HG03457 (cell line): ENCODE measurements around the gene PCBP4.

ENCODE experiments used
- ATAC-seq: cut with Tn5 transposase; IDR thresholded peaks from one replicate; pipeline ENCODE4 v1.9.1; 2021; ENCODE audit warnings: moderate number of reproducible peaks; ENCODE audit not compliant: unreplicated experiment

PCBP4 gene

DNA sequence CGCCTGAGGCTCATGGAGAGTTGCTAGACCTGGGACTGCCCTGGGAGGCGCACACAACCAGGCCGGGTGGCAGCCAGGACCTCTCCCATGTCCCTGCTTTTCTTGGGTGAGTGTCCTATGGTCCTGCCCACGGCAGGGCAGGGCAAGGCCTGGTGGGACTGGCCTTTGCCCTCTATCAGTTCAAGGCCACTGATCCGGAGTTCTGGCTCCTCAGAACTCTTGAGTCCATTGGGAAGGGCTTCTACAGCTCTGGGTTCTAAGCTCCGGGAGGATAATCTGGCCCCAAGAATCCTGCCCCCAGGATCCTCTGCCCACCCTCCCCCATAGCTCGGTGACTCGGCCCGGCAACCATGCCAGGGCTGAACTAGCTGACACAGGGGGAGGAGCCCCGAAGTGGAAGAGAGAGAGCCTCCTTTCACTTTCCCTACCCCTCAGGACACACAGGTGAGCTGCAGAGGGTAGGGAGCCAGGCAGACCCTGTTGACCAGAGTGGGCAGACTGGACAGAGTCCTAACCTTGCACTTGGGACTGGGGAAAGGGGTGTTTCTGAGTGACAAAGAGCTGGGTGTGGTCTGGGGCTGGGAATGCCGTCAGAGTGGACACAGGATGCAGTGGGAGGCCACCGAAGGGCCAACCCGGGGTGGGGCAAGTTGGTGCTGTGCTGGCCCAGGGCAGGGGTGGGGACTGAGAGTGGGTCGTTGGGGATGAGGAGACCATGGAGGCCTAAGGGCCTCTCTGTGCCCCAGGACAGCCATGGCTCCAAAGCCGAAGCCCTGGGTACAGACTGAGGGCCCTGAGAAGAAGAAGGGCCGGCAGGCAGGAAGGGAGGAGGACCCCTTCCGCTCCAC lies 24.4 kb downstream of the PCBP4 start:
- no peak for ATAC-seq

DNA sequence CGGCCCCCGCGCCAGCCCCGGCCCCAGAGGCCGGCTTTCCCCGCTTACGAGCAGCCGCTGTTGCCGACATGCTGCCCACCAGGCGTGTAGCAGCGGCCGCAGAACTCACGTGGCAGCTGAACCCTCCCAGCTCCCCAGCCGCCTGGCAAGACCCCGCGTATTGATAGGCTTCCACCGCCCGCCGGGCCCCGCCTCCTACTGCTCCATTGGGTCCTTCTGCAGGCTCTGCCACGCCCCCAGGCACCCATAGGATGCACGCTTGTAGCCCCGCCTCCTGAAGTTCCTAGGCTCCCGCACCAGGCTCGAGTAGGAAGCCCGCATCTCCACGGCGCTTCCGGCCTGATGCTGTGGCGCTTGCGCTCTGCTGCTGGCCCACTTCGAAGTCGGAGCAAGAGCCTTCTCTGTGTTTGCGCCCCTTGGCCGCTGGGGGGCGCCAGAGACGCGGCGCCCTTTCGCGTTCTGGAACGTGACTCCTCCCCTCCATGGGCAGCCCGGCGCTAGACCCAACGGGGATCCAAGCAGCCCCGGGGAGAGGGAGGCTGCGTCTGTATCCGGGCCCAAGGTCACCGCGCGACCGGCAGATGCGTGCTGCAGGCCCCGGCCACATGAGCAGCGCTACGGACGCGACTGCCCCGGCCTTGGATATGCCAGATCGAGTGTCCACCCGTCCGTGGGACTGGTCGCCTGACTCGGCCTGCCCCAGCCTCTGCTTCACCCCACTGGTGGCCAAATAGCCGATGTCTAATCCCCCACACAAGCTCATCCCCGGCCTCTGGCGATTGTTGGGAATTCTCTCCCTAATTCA lies 25.3 kb downstream of the PCBP4 start, which contains the start of the genes PARP3 and RRP9:
TSS of gene PARP3 (plus strand) at position 566 of the 805 bp plus-strand sequence. CDS start 993 bp downstream, outside the sequence.
TSS of gene RRP9 (minus strand) at position 107 of the 805 bp plus-strand sequence. CDS start at position 70, 37 bp downstream.
- ATAC-seq, result peak; percentile 81

DNA sequence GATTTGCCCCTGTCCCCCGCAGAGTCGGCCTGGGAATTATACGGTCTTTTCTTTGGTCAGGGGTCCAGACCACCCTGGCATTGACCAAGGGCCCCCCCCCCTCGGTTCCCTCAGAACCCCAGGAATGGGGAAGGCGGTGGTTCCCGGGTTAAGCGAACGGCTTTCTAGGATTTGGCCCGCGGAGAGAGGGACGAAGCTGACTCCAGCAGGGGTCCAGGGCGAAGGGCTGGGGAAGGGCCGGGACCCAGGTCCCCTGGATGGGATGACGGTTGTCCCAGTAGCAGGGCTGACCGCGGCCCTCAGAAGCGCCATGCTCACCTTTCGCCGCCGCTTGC lies 25.8 kb downstream of the PCBP4 start:
- no peak for ATAC-seq

DNA sequence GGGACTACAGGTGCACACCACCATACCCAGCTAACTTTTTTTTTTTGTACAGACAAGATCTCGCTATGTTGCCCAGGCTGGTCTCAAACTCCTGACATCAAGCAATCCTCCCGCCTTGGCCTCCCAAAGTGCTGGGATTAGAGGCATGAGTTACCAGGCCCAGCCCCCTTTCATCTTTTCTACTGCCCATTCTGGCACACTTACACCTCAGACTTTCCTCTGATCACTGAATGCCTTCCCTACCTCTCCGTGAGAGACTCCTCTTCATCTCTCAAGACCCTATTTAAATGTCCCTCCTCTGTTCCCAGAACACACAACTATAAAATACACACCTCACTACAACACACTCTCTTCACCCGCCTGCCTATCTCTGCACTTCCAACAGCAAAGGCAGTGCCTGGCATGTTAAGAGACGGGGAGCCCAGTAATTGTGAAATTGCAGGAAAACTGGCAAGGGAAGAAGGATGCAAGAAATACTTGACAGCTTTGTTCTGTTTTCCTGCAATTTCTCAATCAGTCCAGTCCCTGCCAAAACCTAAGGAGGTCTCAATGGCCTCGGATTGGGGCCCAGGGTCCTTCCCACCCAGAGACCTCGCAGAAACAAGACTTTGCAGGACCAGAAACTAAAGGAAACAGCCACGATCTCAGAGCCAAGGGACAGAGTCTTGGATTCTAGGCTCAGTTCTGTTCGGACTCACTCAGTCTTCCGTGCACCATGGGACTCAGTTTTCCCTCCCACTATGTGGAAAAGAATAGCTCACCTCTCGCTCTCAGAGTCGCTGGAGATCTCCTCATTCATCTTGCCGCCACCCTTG lies 26.4 kb downstream of the PCBP4 start:
- no peak for ATAC-seq

DNA sequence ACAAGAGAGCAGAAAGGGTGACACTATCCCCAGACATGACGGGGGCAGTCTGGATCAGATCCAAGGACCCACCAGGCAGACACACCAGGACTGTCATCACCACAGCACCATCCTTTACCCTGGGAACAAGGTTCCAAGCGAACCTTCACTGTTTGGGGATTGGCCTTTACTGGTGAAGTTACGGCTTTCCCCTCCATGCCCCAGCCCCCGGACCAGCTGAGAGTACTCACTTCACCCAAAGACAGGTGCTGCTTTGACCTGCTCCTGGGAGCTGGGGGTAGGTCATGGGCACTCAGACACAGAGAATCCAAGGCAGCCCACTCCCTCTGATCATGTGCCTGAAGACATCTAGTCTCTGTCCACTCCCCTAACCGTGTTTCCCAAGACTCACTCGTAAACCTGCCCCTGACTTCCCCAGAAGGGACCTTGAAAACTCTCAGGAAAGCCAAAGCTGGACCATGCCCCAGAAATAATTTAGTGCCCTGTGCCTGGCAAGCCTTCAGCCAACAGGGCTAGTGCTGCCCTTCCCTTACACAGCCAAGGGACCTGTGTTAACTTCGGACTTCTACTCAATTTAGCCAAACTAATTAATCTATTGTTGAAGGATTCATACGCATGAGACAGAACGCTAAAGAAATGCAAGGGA lies 28.4 kb downstream of the PCBP4 start:
- ATAC-seq, result no peak

DNA sequence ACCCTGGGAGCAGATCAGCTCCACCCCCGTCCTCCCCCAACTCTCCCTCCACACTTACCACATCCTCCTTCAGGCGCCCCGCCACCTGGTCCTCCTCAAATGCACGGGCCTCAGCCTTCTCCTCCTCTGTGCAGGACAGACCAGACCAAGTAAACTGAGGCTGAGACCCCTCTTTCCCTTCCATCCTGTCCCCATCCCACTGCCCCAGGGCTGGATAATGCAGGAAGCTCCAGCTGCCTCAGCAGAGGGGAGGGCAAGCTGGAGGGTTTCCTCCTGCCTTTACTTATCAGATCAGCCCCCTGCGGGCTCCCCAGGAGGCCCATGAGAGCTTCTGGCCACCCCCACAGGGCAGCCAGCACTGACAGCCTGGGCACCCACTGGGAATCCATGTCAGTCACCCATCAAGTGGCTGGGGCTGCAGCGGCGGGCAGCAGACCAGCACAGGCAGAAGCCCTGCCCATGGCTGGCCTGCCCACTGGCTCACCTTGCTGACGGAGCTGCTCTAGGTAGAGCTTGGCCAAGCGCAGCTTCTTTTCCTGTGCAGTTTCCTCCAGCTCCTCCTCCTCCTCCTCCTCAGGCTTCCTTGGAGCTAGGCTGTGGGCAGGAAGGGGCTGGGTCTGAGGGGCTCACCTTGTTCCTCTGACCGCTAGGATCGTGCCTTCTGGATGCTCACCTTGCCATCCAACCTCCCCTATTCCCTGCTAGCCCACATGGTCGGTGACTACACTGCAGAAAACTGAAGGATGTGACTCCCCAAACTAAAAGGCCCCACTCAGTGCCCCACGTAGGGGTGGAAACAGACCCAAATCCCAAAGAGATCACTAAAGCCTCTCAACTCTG lies 29.4 kb downstream of the PCBP4 start:
- ATAC-seq, result no peak

DNA sequence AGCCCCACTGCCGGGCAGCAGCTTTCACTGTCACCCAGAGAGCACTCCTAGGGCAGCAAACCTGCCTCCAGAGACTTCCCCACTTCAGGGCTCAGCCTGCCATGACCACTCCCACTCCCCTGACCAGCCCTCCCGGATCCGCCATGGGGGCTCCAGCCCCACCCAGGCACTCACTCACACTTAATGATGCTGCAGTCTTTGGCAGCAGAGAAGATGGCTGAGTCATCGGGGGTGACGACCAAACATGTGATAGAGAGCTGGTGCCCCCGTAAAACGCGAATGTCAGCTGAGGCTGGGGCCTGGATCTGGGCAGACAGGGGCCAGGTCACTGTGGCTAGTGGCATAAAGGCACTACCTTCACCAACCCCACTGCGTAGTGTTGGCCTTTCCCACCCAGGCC lies 30.2 kb downstream of the PCBP4 start:
- ATAC-seq, result no peak

DNA sequence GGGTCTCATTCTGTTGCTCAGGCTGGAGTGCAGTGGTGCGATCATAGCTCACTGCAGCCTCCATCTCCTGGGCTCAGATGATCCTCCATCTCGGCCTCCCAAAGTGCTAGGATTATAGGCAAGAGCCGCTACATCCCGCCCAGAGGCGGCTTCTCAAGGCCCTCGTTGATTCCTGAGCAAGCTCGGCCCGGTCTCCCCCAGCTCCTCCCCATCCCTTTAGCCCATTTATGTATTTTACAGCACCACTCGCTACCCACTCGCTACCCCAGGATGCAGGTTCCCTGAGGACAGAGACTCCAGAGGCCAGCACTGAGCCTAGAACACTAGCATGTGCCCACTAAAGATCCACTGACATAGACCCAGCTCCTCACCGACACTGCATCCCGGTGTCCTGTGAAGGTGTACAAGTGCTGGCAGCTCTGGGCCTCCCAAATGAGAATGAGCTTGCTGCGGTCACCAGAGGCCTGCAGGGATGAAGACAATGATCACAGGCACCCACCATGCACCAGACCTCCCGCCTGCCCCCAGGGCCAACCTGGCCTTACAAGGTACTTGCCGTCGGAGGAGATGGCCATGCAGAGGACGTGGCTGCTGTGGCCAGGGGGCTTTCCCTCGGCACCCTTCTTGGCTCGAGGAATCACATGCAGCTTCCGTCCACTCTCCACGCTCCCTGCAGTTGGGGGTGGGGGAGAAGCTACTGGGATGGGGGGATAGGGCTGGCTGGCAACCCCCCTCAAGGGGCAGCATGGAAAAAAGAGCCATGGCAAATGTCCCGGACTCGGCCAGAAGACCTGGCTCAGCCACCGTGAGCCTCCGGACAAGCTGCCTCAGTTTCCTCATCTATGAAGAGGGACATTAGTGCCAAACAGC lies 31.1 kb downstream of the PCBP4 start:
- ATAC-seq, result no peak

DNA sequence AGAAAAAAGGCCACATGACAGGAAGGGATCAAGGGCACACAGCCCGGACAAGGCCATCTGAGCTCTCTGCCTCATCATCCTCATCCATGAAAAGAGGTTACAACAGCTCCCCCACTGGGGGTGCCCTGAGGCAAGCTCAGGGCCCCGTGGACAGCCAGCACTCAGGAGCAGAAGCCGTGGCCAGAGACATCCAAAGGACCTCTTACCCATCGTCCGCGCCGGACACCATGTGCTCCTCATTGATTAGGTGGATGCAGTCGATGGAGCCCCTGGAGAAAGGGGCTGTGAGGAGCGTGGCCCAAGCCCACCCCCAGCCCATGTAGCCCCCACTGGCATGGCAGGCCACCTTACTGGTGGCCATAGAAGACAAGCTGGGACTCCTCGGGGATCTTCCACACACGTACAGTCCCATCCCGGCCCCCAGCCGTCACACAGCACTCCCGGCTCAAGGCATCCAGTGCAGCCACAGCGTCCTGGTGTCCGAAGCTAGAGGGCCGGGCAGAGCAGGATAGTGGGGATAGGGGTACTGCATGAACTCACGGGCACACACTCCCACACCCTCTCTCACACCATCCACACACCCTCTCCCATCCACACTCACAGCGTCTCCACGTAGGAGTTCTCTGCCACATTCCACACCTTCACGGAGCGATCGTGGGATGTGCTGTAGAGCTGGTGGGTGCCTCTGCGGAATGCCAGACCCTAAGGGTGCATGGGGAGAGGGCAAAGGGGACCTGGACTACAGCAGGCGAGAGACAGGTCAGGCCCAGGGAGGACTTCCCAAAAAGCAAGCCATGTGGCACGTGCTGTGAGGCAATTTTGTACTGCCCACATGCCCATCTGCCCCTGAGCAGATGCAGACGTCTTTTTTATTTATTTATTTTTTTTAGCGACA lies 32.0 kb downstream of the PCBP4 start:
- ATAC-seq, result no peak

DNA sequence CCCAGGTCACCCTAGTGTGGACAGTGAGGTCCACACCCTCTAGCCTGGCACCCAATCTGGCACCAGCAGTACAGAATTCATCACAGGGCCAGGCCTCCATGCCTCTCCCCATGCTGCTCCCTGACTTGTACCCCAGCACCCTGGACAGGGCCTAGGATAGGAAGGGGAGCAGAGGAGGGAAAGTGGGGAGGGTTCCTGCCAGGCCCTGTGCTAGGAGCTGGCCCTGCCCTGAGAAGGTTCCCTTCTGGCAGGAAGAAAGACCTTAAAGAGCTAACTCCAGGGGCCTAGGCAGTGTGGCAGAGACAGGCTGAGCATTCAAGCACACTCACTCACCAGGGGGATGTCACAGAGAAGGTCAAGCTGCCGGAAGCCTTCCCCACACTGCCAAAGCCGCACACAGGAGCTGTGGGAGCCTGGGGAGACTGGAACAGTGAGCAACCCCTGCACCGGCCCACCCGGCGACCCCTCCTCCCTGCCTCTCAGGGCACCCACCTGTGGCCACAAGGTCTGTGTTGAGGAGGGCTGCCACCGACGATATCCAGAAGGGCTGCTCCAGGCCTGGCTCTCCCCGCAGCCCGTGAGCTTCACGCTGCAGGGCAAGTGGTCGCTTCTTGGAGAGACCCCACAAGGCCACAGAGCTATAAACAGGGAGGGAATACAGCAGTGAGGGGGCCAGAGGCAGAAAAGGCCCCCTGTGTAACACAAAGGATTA lies 33.0 kb downstream of the PCBP4 start:
- no peak for ATAC-seq

DNA sequence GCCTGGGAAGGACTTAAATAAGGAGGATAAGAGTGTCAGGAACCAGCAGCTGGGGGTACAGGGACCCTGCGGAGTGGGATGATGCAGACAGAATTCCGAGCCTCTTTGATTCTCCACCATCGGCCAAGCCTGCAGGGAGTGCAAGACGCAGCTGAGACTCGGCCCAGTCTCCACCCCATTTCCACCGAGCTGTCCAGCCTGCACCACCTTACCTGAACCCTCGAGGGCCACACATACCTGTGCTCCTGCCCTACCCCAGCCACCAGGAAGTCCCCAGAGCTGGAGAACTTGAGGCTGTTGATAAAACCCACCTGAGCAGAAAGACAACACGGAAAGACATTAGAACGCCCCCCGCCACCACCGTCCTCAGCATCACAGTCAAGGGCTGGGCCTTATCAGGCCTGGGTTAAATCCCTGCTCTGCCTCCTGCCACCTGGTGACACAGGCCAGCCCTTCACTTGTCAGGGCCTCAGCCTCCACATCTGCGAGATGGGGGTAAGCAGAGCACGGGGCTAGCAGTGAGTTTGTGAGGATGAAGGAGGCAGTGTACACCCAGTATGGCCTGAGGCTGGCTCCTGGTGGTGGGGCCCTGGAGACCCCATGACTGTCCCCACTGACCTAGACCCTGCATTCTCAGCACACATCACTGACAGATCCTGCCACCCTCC lies 33.6 kb downstream of the PCBP4 start:
- no peak for ATAC-seq

DNA sequence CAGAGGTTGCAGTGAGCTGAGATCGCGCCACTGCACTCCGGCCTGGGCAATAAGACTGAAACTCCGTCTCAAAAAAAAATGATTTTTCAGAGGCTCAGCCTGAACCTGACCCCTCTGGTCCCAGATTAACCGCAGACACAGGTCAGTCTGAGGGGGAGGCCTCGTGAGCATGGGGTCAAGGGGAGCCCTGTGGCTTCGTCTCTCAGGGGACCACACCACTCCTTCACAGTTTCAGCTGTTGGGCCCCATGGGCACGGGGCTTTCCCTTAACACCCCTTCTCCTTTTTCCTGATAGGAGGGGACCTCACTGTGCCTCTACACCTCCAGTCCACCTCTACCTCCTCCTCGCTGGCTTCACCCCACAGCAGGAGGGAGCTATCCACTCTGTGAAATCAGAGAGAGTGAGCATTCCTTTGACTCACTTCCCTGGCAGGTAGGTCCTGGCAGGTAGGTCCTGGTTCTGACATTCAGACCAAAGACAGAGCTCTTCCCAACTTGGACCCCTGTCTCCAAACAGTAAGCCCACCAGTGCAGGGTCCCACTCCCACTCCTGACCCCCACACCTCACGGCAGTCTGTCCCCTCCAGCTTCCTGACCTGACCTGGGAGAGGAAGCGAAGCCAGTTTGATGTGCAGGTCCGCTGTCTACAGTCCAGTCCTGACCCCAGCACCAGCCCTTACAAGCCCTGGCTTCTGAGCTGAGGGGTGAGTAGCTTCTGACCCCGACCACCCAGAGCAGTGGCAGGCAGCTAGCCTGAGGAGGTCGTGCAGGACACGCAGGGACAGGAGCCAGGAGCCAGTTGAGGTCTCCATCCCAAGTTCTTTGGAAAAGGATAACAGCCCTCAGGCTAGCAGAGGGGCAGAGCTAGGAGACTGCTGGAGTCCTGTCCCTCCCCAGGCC lies 34.5 kb downstream of the PCBP4 start:
- ATAC-seq, result no peak

DNA sequence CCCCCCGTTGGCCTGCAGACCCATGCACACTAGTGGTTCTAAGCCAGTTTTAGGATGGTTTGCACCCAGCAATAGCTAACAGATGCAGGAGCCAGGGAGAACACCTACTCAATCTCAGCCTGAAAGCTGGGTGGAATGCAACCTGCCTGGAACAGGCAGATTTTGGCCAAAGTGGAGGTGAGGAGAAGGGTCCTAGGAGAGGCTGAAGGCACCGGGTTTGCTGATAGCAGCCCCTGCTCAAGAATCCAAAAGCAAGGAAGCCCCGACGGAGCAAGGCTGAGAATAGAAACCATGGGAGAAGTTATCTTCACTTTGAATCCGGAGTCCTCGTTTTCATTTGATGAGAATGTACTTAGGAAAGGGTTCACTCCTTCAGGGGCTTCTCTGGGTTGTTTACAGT lies 35.5 kb downstream of the PCBP4 start:
- ATAC-seq, result no peak

DNA sequence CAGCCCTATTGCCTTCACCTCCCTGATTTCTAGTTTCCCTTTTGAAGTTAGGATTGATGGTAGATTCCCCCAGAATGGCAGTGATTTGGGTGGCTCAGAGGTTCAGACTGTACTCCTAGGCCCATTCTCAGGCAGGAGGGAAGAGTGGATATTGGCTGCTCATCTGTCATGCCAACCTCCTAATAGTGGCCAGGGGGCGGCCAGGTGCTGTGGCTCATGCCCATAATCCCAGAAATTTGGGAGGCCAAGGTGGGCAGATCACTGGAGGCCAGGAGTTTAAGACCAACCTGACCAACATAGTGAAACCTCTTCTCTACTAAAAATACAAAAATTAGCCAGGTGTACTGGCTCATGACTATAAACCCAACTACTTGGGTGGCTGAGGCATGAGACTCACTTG lies 36.8 kb downstream of the PCBP4 start:
- no peak for ATAC-seq

DNA sequence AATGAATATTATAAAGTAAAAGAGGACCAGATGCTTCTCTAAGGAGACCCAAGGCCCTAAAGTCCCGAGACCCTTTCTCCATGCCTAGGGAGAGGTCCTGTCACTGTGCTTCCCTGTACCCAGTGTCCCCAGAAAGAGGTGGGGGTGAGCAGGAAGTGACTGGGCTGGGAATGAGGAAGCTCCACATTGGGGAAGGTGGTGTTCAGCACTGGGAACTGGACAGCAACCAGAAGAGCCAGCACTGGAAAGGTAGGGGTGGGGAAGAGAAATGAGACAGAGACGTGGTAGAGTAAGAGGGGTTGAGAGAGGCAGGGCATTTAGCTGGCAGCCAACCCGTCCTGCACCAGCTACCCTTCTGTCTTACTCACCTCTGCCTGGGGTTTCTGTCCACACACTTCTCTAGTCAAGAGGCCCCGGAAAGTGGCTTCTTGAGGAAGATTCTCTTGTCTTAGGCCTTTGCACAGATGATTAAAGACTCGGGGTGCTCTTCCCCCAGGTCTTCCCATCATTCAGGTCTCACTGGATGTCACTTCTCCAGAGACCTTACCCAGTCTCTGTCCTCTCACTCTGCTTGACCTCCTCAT lies 37.7 kb downstream of the PCBP4 start:
- no peak for ATAC-seq
